Hematopoietic multipotent progenitor cell treated with erythropoietin and hydrocortisone succinate and interleukin-3 and kit ligand, for 6 days (in vitro differentiated cells): ENCODE data around the gene ALDH4A1.

Source experiments
- DNase-seq: peaks from one replicate; pipeline ENCODE4 v3.0.0-alpha.2; 2015

The ALDH4A1 gene

DNA sequence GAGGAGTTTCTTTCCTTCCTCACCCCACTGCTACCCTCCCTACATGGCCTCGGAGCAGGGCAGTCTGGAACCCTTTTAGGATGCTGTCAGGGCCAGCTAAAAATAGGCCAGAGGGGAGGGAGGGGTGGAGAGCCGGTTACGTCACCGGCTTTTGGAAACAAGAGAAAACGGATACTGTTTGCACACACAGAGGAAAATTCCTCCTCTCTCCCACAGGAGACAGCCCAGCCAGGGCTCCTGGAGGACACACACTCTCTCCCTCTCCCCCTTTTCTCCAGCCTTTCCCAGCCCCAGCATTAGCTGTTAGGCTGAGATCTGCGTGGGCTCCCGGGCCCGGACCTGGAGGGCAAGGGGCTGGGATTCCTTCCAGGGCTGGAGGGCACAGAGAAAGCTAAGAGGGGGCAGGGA lies 20.0 kb upstream of the ALDH4A1 start:
- DNase-seq: no peak

GRCh38 chr1:18921516-18922251 lies 19.3 kb upstream of the ALDH4A1 start:
- no peak for DNase-seq

GRCh38 chr1:18920931-18921330 lies 18.6 kb upstream of the ALDH4A1 start:
- no peak for DNase-seq

DNA sequence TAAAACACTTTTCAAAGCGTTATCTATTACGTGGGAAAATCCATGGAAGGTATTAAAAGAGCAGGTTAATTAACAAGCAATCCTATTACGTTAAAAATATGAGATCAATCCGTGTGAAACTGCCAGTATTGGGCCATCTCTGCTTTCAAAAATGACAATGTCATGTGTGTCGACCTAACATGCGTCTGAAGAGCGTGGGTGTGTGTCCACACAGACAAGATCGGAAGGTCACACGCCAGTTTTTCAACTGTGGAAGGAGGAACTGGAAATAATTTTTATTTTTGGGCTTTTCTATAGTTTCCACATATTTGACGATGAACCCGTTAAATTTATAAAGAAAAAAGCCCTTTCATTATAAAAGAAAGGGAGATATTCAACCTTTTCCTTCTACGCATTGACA lies 17.6 kb upstream of the ALDH4A1 start:
- no peak for DNase-seq

GRCh38 chr1:18919197-18919905 lies 17.0 kb upstream of the ALDH4A1 start:
- no peak for DNase-seq

DNA sequence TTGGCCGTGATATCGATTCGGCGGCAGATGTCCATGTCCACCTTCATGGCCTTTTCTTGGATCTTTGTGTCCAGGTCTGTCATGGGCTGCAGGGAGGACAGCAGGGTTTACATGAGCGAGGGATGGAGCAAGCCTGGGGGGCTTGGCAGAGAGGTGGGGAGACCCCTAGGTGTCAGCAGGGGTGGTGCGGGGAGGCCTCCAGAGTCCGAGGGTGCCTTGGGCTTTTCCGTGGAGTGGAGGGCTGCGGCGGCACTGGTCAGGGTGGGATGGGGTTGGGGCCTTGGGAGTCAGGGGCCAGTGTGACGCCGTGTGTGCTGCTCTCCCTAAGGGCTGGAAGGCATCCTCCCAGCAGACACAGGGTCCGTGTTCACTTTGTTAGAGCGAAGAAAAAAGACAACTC lies 16.1 kb upstream of the ALDH4A1 start:
- no peak for DNase-seq

DNA sequence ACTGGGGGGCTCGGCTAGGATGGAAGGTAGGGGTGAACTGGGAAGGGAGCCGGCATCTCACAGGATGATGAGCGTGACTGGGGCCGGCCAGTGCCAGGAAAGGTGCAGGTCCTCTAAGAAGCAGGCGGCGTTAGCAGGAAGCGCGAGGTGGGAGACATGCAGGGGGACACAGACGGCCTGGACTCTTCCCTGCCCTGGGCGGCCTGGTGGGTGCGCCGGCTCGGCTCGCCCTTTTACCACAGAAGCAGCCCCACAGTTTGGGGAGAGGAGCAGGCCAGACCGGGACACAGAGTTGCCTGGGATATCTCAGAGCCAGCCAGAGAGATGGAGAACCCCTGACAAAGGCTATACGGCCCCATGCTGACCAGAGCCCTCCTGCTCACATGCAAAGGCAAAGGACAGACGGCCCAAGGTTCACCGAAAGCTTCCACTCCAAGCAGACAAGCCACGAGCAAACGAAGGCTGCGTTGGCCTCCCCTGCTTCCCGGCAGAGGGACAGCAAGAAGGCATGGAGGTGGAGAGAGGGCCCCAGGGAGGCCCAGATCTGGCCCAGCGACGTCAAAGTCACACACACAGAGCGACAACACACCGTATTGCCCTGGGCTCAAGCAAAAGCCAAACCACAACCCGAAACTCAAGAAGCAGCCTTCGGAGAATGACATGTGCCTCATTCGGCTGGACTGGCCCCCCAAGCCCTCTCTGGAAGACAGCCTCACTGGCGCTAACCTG lies 14.9 kb upstream of the ALDH4A1 start:
- DNase-seq: no peak

- no peak for DNase-seq
Measured at GRCh38 chr1:18915341-18915740, 13.0 kb upstream of the ALDH4A1 start.

GRCh38 chr1:18913065-18913835 lies 10.9 kb upstream of the ALDH4A1 start:
- DNase-seq: peak; percentile 79

DNA sequence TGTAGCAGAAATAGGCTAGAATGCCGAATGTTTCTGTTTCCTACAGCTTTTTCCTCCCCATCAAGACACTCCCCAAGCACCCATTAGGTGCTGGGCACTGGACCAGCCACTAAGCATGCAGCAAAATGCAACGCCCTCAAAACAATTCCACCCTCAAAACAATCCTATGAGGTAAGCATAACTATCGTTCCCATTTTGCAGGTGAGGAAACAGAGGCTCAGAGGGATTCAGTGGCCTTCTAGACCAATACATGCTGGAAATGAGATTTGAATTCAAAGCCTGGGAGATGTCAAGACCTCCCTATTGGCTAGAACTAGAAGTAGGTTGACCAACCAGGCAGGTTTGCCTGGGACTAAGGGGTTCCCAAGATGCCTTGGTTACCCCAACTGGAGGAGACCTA lies 10.2 kb upstream of the ALDH4A1 start:
- DNase-seq: no peak

GRCh38 chr1:18908911-18909771 lies 6.8 kb upstream of the ALDH4A1 start:
- peak; percentile 96 for DNase-seq

GRCh38 chr1:18907917-18908845 lies 5.8 kb upstream of the ALDH4A1 start:
- DNase-seq: peak; percentile 96

GRCh38 chr1:18907021-18907916 lies 4.9 kb upstream of the ALDH4A1 start:
- peak; percentile 86 for DNase-seq

- DNase-seq: no peak
Measured at GRCh38 chr1:18903291-18903756, 969 bp upstream of the ALDH4A1 start.

- DNase-seq: no peak
Measured at GRCh38 chr1:18901952-18902522, 318 bp downstream of the ALDH4A1 start.

- no peak for DNase-seq
Measured at GRCh38 chr1:18901147-18901951, 1.0 kb downstream of the ALDH4A1 start.

- DNase-seq: no peak
Measured at GRCh38 chr1:18900303-18900841, 2.0 kb downstream of the ALDH4A1 start.
